Hepatocyte (in vitro differentiated cells): Measurements from ENCODE around the gene MAST4.

Experiments used
- CTCF ChIP-seq: fragments of 200-600 bp; sonication (generic); IDR thresholded peaks from 2 replicates; pipeline ENCODE4 v1.5.1; 2016; ENCODE audit warnings: antibody characterized with exemption, mild to moderate bottlenecking; ENCODE audit not compliant: poor library complexity
- EZH2 ChIP-seq: fragments of 200-600 bp; sonication (generic); IDR thresholded peaks from 2 replicates; pipeline ENCODE4 v1.6.1; 2016; ENCODE audit warnings: antibody characterized with exemption, mild to moderate bottlenecking, borderline replicate concordance

DNA sequence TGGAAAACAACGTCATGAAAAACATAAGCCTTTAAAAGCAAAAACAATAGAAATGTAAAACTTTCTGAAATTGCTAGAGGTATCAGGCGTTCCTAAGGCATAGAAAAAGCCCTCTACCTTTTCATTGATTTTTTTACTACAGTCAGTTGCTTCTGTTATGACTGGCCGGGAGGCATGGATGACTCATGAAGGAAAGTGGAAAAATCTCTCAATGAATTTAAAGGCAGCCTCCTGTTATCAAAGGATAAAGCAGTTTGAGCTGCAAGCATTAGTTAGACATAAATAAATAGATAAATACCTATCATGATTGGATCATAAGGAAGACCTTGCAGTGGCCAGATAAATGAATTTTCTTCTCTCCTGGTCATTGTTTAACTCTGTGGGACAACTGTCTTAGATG, 281.6 kb downstream of the MAST4 start:
- TF ChIP-seq CTCF (no peak), EZH2 (no peak)
